Peyer's patch (tissue), 4 donors: ENCODE data around the gene PARD3B. TPM values are rescaled to one million over a fixed set of nuclear protein-coding genes. Genes with fewer than 3 reads are reported as not detected.

Experiments used
- DNase-seq, 3 donors: peaks; one replicate each; pipeline ENCODE4 v3.0.0-alpha.2; 2017 to 2019
- H3K27ac ChIP-seq, 4 donors: fragments of 200-600 bp; sonication (generic); one replicate each; pipeline ENCODE4 v1.5.1; 2016 to 2019
- H3K27me3 ChIP-seq, 2 donors: fragments of 200-600 bp; sonication (generic); one replicate each; pipeline ENCODE4 v1.5.1; 2019
- H3K36me3 ChIP-seq, 3 donors: fragments of 200-600 bp; sonication (generic); one replicate each; pipeline ENCODE4 v1.5.1; 2016 to 2019
- H3K4me1 ChIP-seq, 4 donors: fragments of 200-600 bp; sonication (generic); one replicate each; pipeline ENCODE4 v1.5.1; 2016 to 2019
- H3K4me3 ChIP-seq, 4 donors: fragments of 200-600 bp; sonication (generic); 1 replicate in 3 of 4; 2 replicates in 1 of 4; pipeline ENCODE4 v1.5.1; 2016 to 2019; ENCODE audit warnings: mild to moderate bottlenecking in 1 of 4
- H3K9me3 ChIP-seq, 4 donors: fragments of 200-600 bp; sonication (generic); one replicate each; pipeline ENCODE4 v1.5.1; 2016 to 2019; ENCODE audit warnings: mild to moderate bottlenecking in 1 of 4
- CTCF ChIP-seq, 6 experiments: fragments of 450-650 bp in 4 of 6; fragments of 200-600 bp in 2 of 6; sonication (generic) in 1 of 6; IDR thresholded peaks; one replicate each; pipeline ENCODE4 v1.5.1; 2017 to 2019; ENCODE audit warnings: antibody characterized with exemption in 6 of 6, mild to moderate bottlenecking in 3 of 6, moderate library complexity in 1 of 6
- POLR2A ChIP-seq, 2 donors: fragments of 450-650 bp; IDR thresholded peaks; one replicate each; pipeline ENCODE4 v1.5.1; 2017; ENCODE audit warnings: antibody characterized with exemption in 2 of 2, mild to moderate bottlenecking in 2 of 2, moderate library complexity in 2 of 2
- total RNA-seq, 4 donors: library from RNA; depleted of rRNA; stranded (reverse); fragments of >200 nt; gene quantifications; one replicate each; pipeline ENCODE4 v1.1.0, GENCODE V29; 2016

The PARD3B gene
- total RNA-seq, 4 donors from 2014 or later: 19.6 to 52.0 (median 40.6) TPM

- H3K27me3 ChIP-seq: no peaks in the 10 kb centered on the region
- no peak for TF ChIP-seq POLR2A (IDR thresholded peaks at IDR 0.05)
- no peak for TF ChIP-seq CTCF (IDR thresholded peaks at IDR 0.05)
- DNase-seq: no peak
- no peak overlapping the region for H3K27ac ChIP-seq
- H3K4me1 ChIP-seq: no peaks in the 10 kb centered on the region
- H3K9me3 ChIP-seq: no peaks in the 10 kb centered on the region
- no peak overlapping the region for H3K4me3 ChIP-seq
- H3K36me3 ChIP-seq: no peaks in the 10 kb centered on the region
Measured at GRCh38 chr2:204840504-204840903, 295.2 kb downstream of the PARD3B start.

GRCh38 chr2:204842068-204842467, 296.8 kb downstream of the PARD3B start:
- Histone ChIP-seq H3K27me3 (no peaks in the 10 kb centered on the region), H3K4me1 (no peaks in the 10 kb centered on the region), H3K27ac (no peak overlapping the region), H3K4me3 (no peak overlapping the region), H3K36me3 (no peaks in the 10 kb centered on the region), H3K9me3 (no peaks in the 10 kb centered on the region)
- no peak for DNase-seq
- no peak for TF ChIP-seq POLR2A (IDR thresholded peaks at IDR 0.05)
- no peak for TF ChIP-seq CTCF (IDR thresholded peaks at IDR 0.05)

GRCh38 chr2:204842661-204843485, 297.6 kb downstream of the PARD3B start:
- DNase-seq: no peak
- no peak for TF ChIP-seq CTCF (IDR thresholded peaks at IDR 0.05)
- TF ChIP-seq POLR2A (IDR thresholded peaks at IDR 0.05): no peak
- no peaks in the 10 kb centered on the region for H3K27me3 ChIP-seq
- no peaks in the 10 kb centered on the region for H3K4me1 ChIP-seq
- no peaks in the 10 kb centered on the region for H3K36me3 ChIP-seq
- H3K27ac ChIP-seq: no peak overlapping the region
- H3K9me3 ChIP-seq: no peaks in the 10 kb centered on the region
- no peak overlapping the region for H3K4me3 ChIP-seq

GRCh38 chr2:204846471-204846870, 301.2 kb downstream of the PARD3B start:
- no peak overlapping the region for H3K27ac ChIP-seq
- no peaks in the 10 kb centered on the region for H3K9me3 ChIP-seq
- no peak for DNase-seq
- no peaks in the 10 kb centered on the region for H3K27me3 ChIP-seq
- no peaks in the 10 kb centered on the region for H3K4me1 ChIP-seq
- no peaks in the 10 kb centered on the region for H3K36me3 ChIP-seq
- no peak for TF ChIP-seq CTCF (IDR thresholded peaks at IDR 0.05)
- H3K4me3 ChIP-seq: no peak overlapping the region

GRCh38 chr2:204849892-204850291, 304.6 kb downstream of the PARD3B start:
- no peak for TF ChIP-seq POLR2A (IDR thresholded peaks at IDR 0.05)
- no peak for TF ChIP-seq CTCF (IDR thresholded peaks at IDR 0.05)
- Histone ChIP-seq H3K27ac (no peak overlapping the region), H3K4me1 (no peaks in the 10 kb centered on the region), H3K36me3 (no peaks in the 10 kb centered on the region), H3K27me3 (no peaks in the 10 kb centered on the region), H3K4me3 (no peak overlapping the region), H3K9me3 (no peaks in the 10 kb centered on the region)
- no peak for DNase-seq
